Kidney epithelial cell (primary cell): ENCODE data around the gene ZNF532. TPM values are rescaled to one million over a fixed set of nuclear protein-coding genes. Genes with fewer than 3 reads are reported as not detected.

ENCODE experiments used
- DNase-seq: peaks from one replicate; pipeline ENCODE4 v3.0.0-alpha.2; 2010; ENCODE audit warnings: low read depth
- H3K27me3 ChIP-seq: 2 replicates; pipeline ENCODE4 v1.6.0; 2011; ENCODE audit warnings: low read length; ENCODE audit not compliant: control insufficient read depth, insufficient read depth
- H3K36me3 ChIP-seq: 2 replicates; pipeline ENCODE4 v1.5.1; 2011; ENCODE audit warnings: low read length; ENCODE audit not compliant: control insufficient read depth, insufficient read depth
- H3K4me3 ChIP-seq: 2 replicates; pipeline ENCODE4 v1.5.1; 2011; ENCODE audit warnings: low read depth, mild to moderate bottlenecking, control low read depth, low read length
- total RNA-seq: library from RNA; depleted of rRNA; stranded (reverse); fragments of >200 nt; gene quantifications from 2 replicates; pipeline ENCODE4 v1.2.3, GENCODE V29; 2015
- TF ChIP-seq, protein P1 (sequence below): IDR thresholded peaks from 2 replicates; pipeline ENCODE4 v1.5.1; 2011; ENCODE audit warnings: mild to moderate bottlenecking, moderate library complexity, low read length, control low read depth, inconsistent platforms; ENCODE audit not compliant: insufficient read depth, poor library complexity, severe bottlenecking

Gene ZNF532
- total RNA-seq, 1 donor from 2014 or later: 89.5 TPM

DNA sequence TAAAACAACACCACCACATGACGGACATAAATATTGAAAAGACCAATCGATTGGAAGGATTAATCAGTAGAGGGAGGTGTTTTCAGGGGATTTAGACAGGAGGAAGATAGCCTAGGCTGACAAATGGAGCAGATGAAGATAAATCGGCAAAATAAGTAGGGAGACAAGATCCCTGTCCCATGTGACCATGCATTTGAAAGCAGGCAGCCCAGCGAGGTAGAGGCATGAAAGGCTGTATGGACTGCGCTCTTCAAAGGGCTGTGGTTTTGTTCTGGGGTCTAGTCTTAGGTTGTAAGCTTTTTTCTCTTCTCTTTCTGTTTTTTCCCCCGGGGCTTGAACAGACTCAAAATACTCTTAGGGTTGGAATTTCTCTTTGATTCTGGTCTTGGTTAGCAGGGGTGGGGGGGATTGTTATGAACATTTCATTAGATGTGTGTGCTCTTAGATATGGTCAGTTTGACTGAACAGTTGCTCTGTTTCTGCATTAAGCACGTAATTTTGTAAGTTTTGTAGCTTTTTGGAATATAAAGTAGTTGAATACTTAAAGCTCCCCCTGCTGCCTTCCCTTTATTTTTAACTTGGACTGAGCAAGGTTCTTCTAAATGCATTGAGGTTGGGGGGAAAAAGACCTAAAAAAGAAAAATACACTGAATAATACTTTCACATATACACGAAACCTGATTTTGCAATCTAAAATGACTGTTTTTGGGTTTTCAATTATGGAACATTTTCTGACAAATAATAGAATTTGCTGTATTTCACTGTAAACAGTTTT lies 32.2 kb downstream of the ZNF532 start:
- no peak overlapping the region for H3K4me3 ChIP-seq
- H3K36me3 ChIP-seq: no peaks in the 10 kb centered on the region
- DNase-seq: no peak
- H3K27me3 ChIP-seq: no peaks in the 10 kb centered on the region
- TF ChIP-seq, protein P1, sequence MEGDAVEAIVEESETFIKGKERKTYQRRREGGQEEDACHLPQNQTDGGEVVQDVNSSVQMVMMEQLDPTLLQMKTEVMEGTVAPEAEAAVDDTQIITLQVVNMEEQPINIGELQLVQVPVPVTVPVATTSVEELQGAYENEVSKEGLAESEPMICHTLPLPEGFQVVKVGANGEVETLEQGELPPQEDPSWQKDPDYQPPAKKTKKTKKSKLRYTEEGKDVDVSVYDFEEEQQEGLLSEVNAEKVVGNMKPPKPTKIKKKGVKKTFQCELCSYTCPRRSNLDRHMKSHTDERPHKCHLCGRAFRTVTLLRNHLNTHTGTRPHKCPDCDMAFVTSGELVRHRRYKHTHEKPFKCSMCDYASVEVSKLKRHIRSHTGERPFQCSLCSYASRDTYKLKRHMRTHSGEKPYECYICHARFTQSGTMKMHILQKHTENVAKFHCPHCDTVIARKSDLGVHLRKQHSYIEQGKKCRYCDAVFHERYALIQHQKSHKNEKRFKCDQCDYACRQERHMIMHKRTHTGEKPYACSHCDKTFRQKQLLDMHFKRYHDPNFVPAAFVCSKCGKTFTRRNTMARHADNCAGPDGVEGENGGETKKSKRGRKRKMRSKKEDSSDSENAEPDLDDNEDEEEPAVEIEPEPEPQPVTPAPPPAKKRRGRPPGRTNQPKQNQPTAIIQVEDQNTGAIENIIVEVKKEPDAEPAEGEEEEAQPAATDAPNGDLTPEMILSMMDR: no peak

DNA sequence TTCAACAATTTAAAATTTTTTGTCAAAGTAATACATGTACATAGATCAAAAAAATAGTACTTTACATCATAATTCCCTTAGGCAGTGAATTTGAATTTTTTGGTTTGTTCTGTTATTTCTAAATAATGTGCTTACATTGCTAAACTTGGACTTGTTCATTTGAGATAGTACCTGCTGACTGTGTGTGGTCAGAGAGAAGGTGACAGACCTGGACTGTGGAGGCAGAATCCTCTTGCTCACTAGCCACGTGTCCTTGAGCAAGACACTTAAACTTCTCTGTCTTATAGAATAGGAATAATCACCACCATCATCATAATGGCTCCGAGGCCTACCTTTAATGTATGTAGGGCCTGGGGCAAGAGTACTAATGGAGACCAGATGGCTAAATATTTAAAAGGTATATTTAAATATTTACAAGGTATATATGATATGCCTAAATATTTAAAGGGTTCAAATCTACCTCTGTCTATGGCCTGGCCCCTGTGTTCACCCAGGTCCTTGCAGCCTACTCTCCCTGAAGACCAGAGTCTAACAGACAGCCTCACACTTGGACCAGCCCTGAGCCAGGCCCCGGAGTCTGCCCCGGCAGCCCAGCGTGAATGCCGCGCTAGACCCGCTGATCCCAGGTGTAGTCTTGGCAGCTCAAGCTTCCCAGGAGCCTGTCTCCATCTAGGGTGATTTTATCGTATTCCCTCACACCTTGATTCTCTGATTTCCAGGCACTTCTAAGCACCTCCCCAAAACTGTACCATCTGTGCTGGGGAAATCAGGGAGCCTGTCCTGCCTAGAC lies 33.5 kb downstream of the ZNF532 start:
- no peaks in the 10 kb centered on the region for H3K36me3 ChIP-seq
- TF ChIP-seq, protein P1: no peak
- H3K4me3 ChIP-seq: no peak overlapping the region
- H3K27me3 ChIP-seq: no peaks in the 10 kb centered on the region
- no peak for DNase-seq

DNA sequence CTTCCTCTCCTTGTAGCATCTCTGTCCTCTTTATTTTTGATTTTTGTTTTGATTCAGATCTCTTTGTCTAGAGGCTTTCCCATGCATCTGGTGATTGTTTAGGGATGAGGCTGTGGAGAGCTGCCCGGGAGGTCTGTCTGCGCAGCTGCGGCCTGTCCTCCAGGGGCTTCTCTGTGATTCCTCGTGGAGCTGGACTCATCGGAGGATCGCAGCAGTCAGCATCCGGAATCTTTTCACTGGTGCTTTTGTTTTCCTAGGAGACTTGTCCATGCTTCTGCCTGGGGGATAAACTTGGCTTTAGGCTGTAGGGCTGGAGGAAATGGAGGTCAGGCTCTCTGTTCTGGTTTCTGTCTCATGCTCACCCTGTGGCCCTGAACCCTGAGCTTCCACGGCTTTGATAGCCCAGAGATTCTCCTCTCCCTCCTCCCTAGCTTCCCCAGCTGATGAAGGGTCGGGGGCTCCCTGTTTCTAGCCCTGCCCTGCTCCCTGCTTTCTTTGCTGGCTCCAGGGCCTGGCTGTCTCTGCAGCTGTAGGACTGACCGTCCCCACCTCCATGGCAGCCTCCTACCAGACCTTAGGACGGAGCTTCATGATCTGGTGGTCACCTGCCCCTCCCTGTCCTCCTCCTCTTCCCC lies 35.5 kb downstream of the ZNF532 start:
- H3K27me3 ChIP-seq: no peaks in the 10 kb centered on the region
- no peaks in the 10 kb centered on the region for H3K36me3 ChIP-seq
- DNase-seq: no peak
- no peak overlapping the region for H3K4me3 ChIP-seq
- TF ChIP-seq, protein P1: no peak

DNA sequence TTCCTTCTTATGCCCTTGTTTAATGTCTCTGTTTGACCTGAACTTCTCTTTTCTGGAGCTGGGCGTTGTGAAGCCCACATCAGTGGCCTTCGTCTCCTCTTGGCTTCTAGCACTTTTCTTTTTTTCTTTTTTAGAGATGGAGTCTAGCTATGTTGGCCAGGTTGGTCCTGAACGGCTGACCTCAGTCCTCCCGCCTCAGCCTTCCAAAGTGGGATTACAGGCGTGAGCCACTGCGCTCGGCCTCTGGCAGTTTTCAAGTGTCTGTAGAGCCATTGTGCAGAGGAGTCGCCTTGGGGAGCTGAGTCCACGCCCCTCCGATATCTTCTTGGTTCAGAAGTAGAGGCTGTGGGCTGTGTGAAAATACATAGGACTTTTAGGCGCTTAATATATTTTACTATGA lies 36.5 kb downstream of the ZNF532 start:
- TF ChIP-seq, protein P1: no peak
- H3K36me3 ChIP-seq: peaks cover 1% of the 10 kb centered on the region
- H3K4me3 ChIP-seq: no peak overlapping the region
- DNase-seq: no peak
- no peaks in the 10 kb centered on the region for H3K27me3 ChIP-seq

DNA sequence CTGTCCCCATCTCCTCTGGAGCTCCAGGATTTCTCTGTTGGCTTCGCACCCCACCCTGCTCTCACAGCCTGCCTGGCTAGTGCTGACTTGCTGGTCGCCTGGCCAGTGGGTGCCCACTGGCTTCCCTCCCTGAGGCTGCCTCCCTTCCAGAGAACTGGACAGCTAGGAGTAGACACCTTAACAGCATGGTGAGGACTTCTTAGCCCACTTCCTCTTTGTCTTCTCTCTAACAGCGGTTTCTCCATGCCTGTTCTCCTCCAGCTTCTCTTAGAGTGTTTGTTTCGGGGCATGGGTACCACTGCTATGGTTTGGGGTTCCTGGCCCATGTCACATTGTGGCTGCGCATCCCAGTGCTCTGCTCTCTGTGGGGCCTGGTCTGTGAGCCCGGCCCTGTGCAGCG lies 37.1 kb downstream of the ZNF532 start:
- TF ChIP-seq, protein P1: no peak
- no peak for DNase-seq
- H3K36me3 ChIP-seq: peaks cover 1% of the 10 kb centered on the region
- no peak overlapping the region for H3K4me3 ChIP-seq
- H3K27me3 ChIP-seq: no peaks in the 10 kb centered on the region
